Measurements from ENCODE around the gene OTC. TPM values are rescaled to one million over a fixed set of nuclear protein-coding genes. Genes with fewer than 3 reads are reported as not detected.
A peak's percentile ranks its signal among the peaks of the same experiment; 100 is the strongest.

Gene OTC
- total RNA-seq, 2 experiments from 2014 or later = not detected

GRCh38 chrX:38332505-38332904, 19.9 kb upstream of the OTC start:
- ChIA-PET POLR2A (no interaction called here), CTCF (ENCODE audit: unreplicated experiment) (no interaction called here)
- Histone ChIP-seq H3K4me1 (ENCODE audit: insufficient read depth, low read length, poor library complexity, severe bottlenecking) (no peaks in the 10 kb centered on the region), H3K9me2 (ENCODE audit: insufficient read depth, low read length) (no peaks in the 10 kb centered on the region), H4K20me1 (ENCODE audit: insufficient read depth, low read length) (no peaks in the 10 kb centered on the region), H3K36me3 (ENCODE audit: insufficient read depth, low read length) (no peaks in the 10 kb centered on the region), H3K4me3 (ENCODE audit: low read depth, low read length, poor library complexity, severe bottlenecking) (no peak overlapping the region), H3K79me2 (ENCODE audit: insufficient read depth, low read depth, low read length) (no peaks in the 10 kb centered on the region), H2AFZ (ENCODE audit: low read length) (no peak overlapping the region), H3K4me2 (ENCODE audit: low read length) (no peak overlapping the region), H3K9me3 (ENCODE audit: low read length) (no peaks in the 10 kb centered on the region), H3K27ac (ENCODE audit: low read depth, low read length, poor library complexity, severe bottlenecking) (no peak overlapping the region)
- intact Hi-C loops (cut with micrococcal nuclease; ENCODE audit: unreplicated experiment) = no loop called here
- TF ChIP-seq CTCF (conservative IDR thresholded peaks at IDR 0.05; ENCODE audit: low read length) (no peak), EZH2phosphoT487 (IDR thresholded peaks at IDR 0.05; ENCODE audit: borderline replicate concordance, low read depth, low read length) (no peak)
- no TSS peak for BruUV-seq (replicated peaks)
- DNase-seq (ENCODE audit: low spot score) = no peak

DNA sequence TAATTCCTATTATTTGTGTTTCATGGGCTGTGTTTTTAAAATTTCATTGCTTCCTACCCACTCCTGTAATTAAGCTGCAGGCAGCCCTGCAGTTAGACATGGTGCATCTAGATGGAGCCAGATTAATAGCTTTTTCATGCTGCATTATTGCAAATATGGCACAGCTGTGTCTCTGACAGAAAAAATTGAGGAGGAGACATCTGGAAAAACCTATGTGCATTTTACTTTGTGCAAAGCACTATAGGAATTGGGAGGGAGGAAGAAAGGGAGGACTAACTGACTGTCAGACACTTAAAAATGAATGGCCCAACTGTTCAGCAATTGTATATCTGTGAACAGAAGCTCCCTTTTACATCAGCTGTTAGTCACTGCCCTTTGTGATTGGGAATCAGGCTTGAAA, 17.0 kb upstream of the OTC start:
- Histone ChIP-seq H3K79me2 (ENCODE audit: insufficient read depth, low read depth, low read length) (no peaks in the 10 kb centered on the region), H3K4me1 (ENCODE audit: insufficient read depth, low read length, poor library complexity, severe bottlenecking) (no peaks in the 10 kb centered on the region), H3K4me2 (ENCODE audit: low read length) (no peak overlapping the region), H2AFZ (ENCODE audit: low read length) (no peak overlapping the region), H3K9me2 (ENCODE audit: insufficient read depth, low read length) (no peaks in the 10 kb centered on the region), H4K20me1 (ENCODE audit: insufficient read depth, low read length) (no peaks in the 10 kb centered on the region), H3K27ac (ENCODE audit: low read depth, low read length, poor library complexity, severe bottlenecking) (no peak overlapping the region), H3K9me3 (ENCODE audit: low read length) (no peaks in the 10 kb centered on the region), H3K36me3 (ENCODE audit: insufficient read depth, low read length) (no peaks in the 10 kb centered on the region), H3K4me3 (ENCODE audit: low read depth, low read length, poor library complexity, severe bottlenecking) (no peak overlapping the region)
- peak; percentile 41; the same call in 1 of the 2 replicates for TF ChIP-seq CTCF (conservative IDR thresholded peaks at IDR 0.05; ENCODE audit: low read length)
- TF ChIP-seq EZH2phosphoT487 (IDR thresholded peaks at IDR 0.05; ENCODE audit: borderline replicate concordance, low read depth, low read length) = no peak
- ChIA-PET POLR2A (interaction anchor here (0.6 kb wide), 2 partner anchors 17 to 808 kb away, joined by 3 to 7 read pairs; partner anchors contain the start of gene OTC), CTCF (ENCODE audit: unreplicated experiment) (no interaction called here)
- no TSS peak for BruUV-seq (replicated peaks)
- no peak for DNase-seq (ENCODE audit: low spot score)
- intact Hi-C loops (cut with micrococcal nuclease; ENCODE audit: unreplicated experiment) = no loop called here

DNA sequence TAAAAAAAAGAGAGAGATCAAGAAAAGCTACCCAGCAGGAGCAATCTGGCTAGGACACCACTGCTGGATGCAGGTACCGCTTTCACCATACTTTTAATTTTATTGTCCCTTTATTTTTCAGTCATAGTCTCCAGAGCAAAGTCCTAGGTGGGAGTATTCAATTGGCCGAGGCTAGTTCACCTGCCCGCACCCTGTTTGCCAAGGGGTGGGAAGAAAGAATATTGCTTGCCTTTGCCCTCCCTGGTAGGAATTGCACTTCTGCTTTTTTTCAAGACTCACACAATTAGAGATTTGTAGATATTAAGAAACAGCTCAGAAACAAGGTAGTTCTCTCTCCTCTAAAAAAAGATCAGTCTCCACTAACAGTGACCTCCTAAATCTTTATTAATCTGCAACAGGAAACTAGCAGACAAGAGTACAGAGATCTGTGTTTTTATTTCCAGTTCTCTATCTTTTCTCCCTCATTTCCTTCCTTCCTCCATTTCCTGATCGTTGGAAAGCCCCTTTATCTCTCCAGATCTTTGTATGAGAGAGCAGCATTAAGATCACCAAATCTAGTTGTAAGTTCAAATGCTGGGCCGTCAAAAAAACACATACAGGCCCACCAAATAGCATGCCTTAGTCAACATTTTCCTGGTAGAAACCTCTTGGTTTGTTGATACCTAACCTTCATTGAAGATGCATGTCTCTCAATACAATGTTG, 15.7 kb upstream of the OTC start:
- intact Hi-C loops (cut with micrococcal nuclease; ENCODE audit: unreplicated experiment) = no loop called here
- DNase-seq (ENCODE audit: low spot score) = no peak
- Histone ChIP-seq H3K4me1 (ENCODE audit: insufficient read depth, low read length, poor library complexity, severe bottlenecking) (no peaks in the 10 kb centered on the region), H3K79me2 (ENCODE audit: insufficient read depth, low read depth, low read length) (no peaks in the 10 kb centered on the region), H3K9me2 (ENCODE audit: insufficient read depth, low read length) (no peaks in the 10 kb centered on the region), H4K20me1 (ENCODE audit: insufficient read depth, low read length) (no peaks in the 10 kb centered on the region), H3K27ac (ENCODE audit: low read depth, low read length, poor library complexity, severe bottlenecking) (no peak overlapping the region), H2AFZ (ENCODE audit: low read length) (peak overlapping the region; percentile 31; the same call in 1 of the 2 replicates), H3K4me2 (ENCODE audit: low read length) (no peak overlapping the region), H3K36me3 (ENCODE audit: insufficient read depth, low read length) (no peaks in the 10 kb centered on the region), H3K9me3 (ENCODE audit: low read length) (no peaks in the 10 kb centered on the region), H3K4me3 (ENCODE audit: low read depth, low read length, poor library complexity, severe bottlenecking) (no peak overlapping the region)
- TF ChIP-seq CTCF (conservative IDR thresholded peaks at IDR 0.05; ENCODE audit: low read length) (no peak), EZH2phosphoT487 (IDR thresholded peaks at IDR 0.05; ENCODE audit: borderline replicate concordance, low read depth, low read length) (no peak)
- CTCF ChIA-PET (ENCODE audit: unreplicated experiment) = no interaction called here
- no TSS peak for BruUV-seq (replicated peaks)
- POLR2A ChIA-PET = interaction anchor here (0.6 kb wide), 1 partner anchor 152 kb away, joined by 3 read pairs; no protein-coding TSS in a partner anchor

Measured in OCI-LY7 (cell line).